HG03439 (cell line): Measurements from ENCODE around the gene OOEP.
"Not testable (repeated sequence)": the region's sequence is repeated elsewhere in the genome, so short reads cannot be mapped to it uniquely, and the experiment has no call there.

ENCODE experiments used
- ATAC-seq: cut with Tn5 transposase; IDR thresholded peaks from one replicate; pipeline ENCODE4 v1.9.1; 2021; ENCODE audit warnings: mild to moderate bottlenecking, moderate library complexity; ENCODE audit not compliant: unreplicated experiment

OOEP gene

GRCh38 chr6:73369563-73369962 lies at the start of gene OOEP:
TSS of gene OOEP (minus strand) at chr6:73369897. CDS start at chr6:73369792, 105 bp downstream.
- ATAC-seq, result no peak

- ATAC-seq, result no peak
These were observed 48.5 kb upstream of the OOEP start for GRCh38 chr6:73418081-73418741.

- no peak for ATAC-seq
These were observed 43.4 kb upstream of the OOEP start for GRCh38 chr6:73413102-73413501.

- no peak for ATAC-seq
These were observed 39.7 kb upstream of the OOEP start for GRCh38 chr6:73409395-73409794.

- no peak for ATAC-seq
These were observed 31.0 kb upstream of the OOEP start for GRCh38 chr6:73400656-73401055.

DNA sequence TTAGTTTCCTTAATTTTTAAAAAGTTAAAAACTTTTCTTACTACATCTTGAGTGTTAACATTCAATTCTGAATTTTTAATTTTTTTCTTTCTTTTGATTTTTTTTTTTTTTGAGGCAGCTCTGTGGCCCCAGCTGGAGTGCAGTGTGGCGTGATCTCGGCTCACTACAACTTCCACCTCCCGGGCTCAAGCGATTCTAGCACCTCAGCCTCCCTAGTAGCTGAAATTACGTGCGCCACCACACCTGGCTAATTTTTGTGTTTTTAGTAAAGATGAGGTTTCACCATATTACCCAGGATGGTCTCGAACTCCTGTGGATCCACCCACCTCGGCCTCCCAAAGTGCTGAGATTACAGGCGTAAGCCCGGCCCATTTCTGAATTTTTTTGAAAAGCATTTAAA lies 26.2 kb upstream of the OOEP start:
- ATAC-seq, result no peak

DNA sequence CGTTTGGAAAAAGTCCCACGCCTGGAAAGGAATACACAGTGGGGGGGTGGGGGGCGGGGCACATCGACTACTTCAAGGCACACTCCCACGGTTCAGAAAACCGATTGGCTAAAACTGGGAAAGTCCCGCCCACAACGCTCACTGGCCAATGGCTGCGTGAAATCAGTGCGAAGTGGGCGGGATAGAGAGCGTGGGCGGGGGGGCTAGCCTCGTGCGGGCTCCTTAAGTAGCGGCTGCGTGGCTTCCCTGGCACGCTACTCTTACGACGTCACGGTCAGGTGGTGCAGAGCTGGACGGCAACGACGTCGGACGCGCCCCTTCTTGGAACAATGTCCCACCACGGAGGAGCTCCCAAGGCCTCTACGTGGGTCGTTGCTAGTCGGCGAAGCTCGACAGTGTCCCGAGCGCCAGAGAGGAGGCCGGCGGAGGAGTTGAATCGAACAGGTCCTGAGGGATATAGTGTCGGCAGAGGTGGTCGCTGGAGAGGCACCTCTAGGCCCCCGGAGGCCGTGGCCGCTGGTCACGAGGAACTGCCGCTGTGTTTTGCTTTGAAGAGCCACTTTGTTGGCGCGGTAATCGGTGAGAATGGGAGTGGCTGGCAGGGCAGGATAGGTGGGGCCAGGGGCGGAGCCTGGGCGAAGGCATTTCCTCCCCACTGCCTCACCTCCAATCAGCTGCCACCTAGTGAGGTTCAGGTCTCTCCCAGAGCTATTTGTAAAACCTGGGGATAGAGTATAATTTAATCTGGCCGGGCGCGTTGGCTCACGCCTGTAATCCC lies 25.1 kb upstream of the OOEP start, which contains the start of gene DDX43:
Gene DDX43 (plus strand): TSS at position 252 of the 778 bp plus-strand sequence. CDS start 78 bp downstream, at position 330.
- no peak for ATAC-seq

DNA sequence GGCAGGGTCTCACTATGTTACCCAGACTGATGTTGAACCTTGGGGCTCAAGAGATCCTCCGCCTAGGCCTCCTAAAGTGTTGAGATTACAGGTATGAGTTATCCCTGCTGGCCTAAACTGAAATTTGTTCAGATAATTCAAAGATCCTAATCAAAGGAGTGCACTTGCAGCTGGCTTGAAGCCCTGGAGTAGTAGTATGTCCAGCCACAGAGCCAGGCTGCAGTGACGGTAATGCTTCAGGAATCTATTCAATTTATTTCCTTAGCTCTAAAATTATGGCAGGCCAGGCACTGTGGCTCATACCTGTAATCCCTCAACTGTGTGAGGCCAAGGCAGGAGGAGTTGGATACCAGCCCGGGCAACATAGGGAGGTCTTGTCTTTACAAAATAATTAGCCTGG lies 23.6 kb upstream of the OOEP start:
- no peak for ATAC-seq

- ATAC-seq, result not testable (repeated sequence)
These were observed 22.5 kb upstream of the OOEP start for GRCh38 chr6:73392188-73392587.

DNA sequence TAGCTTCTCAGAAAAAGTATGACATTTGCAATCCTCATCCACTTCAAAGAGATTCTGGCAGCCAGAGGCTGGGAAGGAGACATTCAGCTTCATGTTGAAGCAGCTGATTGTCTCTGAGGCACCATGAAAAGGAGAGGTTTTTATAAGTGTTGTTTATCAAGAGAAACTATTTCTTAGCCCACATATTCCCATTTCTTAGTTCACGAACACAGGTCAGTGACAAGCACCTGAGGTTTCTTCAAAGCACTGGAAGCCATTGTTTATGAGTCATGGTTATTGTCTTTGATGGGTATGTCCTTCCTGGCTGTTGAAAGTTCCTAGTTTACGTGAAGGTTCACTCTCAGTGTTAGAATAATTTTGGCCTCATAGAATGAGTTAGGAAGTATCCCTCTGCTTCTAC lies 22.0 kb upstream of the OOEP start:
- ATAC-seq, result no peak

DNA sequence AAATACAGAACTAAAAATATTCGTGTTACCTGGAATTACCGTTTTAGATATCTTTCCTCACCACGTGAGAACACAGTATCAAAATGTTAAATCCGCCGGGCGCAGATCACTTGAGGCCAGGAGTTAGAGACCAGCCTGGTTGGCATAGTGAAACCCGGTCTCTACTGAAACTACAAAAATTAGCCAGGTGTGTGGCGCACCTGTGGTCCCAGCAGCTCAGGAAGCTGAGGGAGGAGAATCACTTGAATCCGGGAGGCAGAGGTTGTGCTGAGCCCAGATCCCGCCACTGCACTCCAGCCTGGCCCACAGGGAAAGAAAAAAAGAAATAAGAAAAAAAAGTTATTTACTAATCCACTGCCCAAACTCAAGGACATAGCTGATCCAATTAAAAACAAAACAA lies 20.2 kb upstream of the OOEP start:
- no peak for ATAC-seq

- peak; percentile 65 for ATAC-seq
These were observed 19.3 kb upstream of the OOEP start for GRCh38 chr6:73388800-73389512.

DNA sequence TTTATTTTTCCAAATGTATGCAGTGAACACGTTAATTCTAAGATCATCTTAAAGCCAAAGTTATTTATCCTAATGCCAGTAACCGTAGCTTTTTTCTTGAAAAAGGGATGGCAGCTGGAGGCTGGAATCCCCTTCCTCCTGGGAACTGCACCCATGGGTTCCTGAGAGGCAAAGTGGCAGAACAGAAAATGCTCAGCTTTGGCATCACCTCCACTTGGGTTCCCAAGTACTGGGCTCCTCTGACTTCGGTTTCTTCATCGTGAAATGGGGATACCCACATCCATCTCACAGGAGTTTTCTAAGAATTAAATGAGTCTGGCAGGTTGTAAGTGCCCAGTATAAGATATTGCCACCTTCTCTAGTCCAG lies 18.7 kb upstream of the OOEP start:
- peak; percentile 18 for ATAC-seq

- ATAC-seq, result no peak
These were observed 12.9 kb upstream of the OOEP start for GRCh38 chr6:73382462-73383113.

GRCh38 chr6:73381531-73381930 lies 11.8 kb upstream of the OOEP start:
- ATAC-seq, result not testable (repeated sequence)

DNA sequence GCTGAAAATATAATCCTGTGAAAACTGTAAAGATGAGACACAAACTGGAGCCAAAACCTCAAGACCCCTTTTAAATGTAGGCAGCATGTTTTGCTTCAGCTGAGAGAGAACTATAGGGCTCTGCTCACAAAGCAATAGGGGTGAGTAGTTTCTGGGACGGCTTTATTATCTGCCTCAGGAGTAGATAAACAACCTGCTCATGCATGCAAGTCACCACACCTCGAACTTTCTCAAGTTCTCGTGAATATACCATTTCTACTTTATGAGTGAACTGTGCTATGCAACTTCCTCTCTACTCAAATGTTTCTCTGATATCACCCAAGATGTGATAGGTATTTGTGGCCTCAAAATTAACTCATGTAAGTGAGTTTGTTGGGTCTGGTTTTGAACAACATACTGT lies 7.5 kb upstream of the OOEP start:
- no peak for ATAC-seq

- no peak for ATAC-seq
These were observed 5.5 kb upstream of the OOEP start for GRCh38 chr6:73375216-73375615.

- ATAC-seq, result no peak
These were observed 2.8 kb upstream of the OOEP start for GRCh38 chr6:73372516-73372915.

DNA sequence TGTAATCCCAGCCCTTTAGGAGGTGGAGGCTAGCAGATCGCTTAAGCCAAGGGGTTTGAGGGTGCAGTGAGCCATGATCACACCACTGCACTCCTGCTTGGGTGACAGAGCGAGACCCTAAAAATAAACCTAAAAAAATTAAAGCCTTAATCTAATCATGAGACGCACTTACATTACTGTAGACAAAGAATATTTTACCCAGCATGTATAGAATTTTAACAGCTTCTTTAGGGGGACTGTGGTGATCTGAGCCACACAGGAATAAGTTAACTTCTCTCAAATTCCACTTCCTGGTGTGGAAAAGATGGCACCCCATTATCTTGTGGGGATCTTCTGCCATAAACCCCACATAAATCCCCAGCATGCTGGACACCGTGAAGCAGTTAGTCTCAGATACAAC lies 2.3 kb upstream of the OOEP start:
- no peak for ATAC-seq

DNA sequence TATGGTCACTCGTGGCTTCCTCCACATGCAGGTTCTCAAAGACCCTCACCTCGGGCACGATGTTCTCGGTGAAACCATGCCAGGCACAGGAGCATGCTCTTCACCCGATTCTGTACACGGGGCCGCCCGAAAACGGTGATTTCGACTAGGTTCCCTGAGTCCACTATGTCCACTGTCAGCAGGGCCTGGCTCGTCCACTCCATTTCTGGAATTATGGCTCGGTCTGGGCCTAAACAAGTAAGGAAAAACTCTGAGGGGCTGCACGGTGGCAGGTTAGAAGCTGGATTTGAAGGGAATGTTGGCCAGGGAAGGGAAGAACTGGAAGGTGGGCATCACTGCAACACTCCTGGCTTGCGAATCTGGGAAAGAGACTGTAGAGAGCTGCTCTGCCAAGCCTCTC lies 540 bp downstream of the OOEP start:
- no peak for ATAC-seq

DNA sequence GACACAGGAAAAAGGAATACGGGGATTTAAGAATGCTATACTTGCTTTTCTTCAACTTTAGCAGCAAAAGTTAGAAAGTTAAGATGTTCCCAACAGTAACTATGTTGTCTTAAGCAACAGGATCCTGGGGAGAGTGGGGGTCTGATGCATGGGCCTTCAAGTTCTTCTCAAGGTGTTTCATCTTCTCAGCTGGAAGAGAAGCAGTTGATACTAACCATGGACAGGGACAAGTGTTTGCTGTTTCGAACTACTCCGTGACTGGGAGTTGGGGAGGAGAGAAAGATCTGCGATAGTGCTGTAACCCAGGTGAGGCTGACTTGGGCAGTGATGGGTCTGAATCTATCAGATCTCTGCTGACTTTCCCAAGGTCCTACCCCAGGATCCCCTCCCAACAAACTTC lies 1.0 kb downstream of the OOEP start:
- ATAC-seq, result no peak
